Measurements from ENCODE around the gene PNLIP.

Gene PNLIP

DNA sequence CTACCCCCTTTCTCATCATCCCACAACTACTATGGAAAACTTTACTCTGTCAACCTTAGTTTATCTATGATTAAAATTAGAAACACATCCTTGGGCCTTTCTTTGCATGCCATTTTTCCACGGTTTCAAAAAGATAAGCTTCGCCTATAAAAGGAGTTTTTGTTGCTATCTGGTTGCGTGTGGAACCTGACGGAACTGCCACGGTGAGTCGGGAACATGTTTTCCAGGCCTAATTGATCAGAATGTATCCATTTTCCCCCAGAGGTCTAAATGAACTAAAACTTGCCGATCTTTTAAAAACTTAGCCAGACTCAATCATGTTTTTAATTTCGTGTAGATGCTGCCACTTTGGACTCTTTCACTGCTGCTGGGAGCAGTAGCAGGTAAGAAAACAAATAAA is at the start of gene PNLIP:
Gene PNLIP, plus strand, starts transcription at position 176 of the 400 bp plus-strand sequence. Its CDS starts 162 bp downstream, at position 338.
- DNase-seq: no peak
- in situ Hi-C loops (cut with HindIII; ENCODE audit: low pct_ligation_motif_present, low pct_unique_long_range_greater_than_20kb, low sequenced_read_pairs): no loop called here

DNA sequence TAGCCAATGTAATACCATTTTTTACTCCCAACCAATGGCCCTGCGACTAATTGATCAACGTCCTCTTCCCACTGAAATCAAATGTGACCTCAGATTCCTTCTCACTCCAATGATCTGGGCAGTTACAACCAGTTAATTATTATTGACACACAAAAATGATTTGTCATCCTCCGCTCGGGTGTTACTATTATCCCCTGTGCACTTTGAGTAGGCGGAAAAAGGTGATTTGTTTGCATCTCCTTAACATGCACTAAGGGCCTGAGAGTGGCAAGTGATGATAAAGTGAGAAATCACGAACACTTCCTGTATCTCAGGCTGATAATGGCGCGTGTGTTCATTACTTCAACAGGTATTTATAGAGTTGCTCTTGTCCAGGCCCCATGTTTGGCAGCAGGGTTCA is 40.9 kb upstream of the PNLIP start:
- in situ Hi-C loops (cut with HindIII; ENCODE audit: low pct_ligation_motif_present, low pct_unique_long_range_greater_than_20kb, low sequenced_read_pairs): no loop called here
- no peak for DNase-seq

DNA sequence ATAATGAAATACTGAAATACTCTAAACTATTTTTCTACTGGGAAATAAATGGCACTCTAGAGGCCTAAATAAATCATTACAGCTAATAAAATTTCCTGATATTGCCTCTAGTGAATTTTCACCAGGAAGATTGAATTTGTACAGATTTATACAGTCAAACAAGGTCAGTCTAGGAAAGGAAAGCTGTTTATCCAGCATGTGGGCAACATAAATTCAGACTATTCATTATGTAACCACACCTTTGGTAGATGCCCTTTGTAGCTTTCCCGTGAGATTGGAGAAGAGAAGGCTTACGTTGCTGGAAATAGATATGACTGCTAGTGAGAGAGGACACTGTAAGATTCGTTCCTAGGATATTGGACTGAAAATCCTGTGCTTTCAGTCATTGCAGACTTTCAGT is 35.2 kb upstream of the PNLIP start:
- in situ Hi-C loops (cut with HindIII; ENCODE audit: low pct_ligation_motif_present, low pct_unique_long_range_greater_than_20kb, low sequenced_read_pairs): no loop called here
- no peak for DNase-seq

DNA sequence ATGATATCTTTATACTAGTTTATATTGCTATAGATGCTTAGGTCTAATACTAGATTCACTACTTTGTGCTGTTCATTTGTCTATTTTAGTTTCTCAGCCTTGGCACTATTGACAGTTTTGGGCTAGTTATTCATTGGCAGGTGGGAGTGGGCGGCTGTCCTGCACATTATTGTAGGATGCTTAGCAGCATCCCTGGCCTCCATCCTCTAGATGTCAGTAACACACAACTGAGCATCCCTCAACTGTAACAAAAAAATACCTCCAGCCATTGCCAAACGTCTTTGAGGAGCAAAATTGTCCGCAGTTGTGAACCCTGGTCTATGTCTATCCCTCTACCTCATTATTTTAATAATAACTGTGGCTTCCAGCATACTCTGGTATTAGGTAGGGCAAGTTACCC is 34.4 kb upstream of the PNLIP start:
- DNase-seq: peak; percentile 9
- in situ Hi-C loops (cut with HindIII; ENCODE audit: low pct_ligation_motif_present, low pct_unique_long_range_greater_than_20kb, low sequenced_read_pairs): no loop called here

DNA sequence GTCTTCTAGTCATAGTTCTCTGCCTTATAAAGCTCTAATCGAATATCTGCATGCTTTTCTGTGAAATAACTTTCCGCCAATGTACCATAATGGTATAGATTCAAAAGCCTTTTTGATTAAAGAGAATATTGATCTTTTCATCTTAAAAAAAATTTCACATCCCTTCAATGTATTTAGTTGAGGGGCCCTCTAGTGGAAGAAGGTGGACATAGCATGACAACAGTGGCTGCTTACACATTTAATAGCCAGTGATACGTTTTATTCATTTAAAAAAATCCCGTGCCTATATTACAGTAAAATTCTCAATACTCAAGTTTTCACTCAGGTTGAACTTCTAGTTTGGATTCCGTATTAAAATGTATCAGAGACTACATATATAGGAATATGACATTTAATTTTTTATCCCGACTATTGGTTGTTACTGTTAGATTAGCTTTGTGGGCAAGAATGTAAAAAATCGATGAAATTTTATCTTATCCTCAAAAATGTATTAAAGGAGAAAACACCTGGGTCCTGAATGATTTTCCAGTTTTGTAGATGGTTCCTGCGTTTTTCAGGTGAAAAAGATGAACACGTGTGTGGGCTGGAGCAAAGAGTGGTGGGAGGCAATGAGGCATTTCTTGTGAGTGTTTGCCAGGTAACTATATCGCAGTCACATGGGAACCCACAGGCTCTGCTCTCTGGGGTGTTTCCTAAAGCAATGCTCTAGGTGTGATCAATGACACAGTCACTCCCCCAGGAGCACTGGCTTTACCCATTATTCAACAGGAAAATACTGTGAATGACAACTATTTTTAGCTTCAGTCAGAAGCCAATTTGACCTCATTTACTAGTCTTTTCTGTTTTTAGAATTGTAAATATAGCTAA is 24.1 kb upstream of the PNLIP start:
- DNase-seq: peak; percentile 61
- in situ Hi-C loops (cut with HindIII; ENCODE audit: low pct_ligation_motif_present, low pct_unique_long_range_greater_than_20kb, low sequenced_read_pairs): no loop called here

DNA sequence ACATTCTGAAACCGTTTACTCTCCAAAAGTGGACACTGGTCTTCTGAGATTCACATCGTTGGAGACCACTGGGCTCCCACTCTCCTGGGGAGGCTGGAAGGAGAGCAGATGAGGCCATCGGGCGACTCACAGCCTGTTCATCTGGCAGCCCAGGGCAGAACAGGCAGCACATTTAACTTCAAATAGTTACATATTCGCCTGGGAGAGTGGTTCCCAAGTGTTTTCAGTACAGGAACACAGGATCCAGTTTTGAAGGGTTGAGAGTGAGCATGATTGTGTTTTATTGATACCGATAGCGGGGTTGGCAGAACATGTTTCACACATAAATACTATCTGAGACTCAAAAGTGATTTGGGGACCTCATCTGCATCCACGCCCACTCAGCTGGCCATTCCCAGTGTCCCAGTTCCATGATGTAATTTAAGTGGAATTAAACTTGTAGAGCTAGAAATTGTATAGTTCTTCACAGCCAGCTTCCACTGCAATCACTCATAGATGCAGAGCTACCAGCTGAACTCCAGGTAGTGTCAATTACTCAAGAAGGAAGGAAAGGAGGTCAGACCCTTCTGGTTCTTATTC is 22.8 kb upstream of the PNLIP start:
- in situ Hi-C loops (cut with HindIII; ENCODE audit: low pct_ligation_motif_present, low pct_unique_long_range_greater_than_20kb, low sequenced_read_pairs): no loop called here

DNA sequence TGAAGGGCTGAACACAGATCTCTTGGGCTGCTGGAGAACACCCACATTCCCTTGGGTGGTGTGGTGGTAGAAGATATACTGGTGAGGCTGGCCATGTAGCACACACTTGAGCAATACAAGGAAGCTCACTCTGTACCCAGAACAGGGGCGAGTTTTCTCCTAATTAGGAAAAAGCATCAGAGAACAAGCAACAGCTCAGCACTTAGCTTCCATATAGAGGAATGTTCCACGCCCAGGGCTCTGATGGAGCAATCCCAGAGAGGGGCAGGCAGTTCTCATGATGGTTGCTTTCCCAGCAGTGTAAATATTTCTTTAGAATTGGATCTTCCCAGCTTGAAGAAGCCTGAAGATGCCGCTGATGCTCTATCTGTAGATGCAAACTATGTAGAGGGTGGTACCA is 21.0 kb upstream of the PNLIP start:
- in situ Hi-C loops (cut with HindIII; ENCODE audit: low pct_ligation_motif_present, low pct_unique_long_range_greater_than_20kb, low sequenced_read_pairs): no loop called here
- no peak for DNase-seq

More for the DNA sequence above, 22.8 kb upstream of the PNLIP start:
- DNase-seq: no peak

DNA sequence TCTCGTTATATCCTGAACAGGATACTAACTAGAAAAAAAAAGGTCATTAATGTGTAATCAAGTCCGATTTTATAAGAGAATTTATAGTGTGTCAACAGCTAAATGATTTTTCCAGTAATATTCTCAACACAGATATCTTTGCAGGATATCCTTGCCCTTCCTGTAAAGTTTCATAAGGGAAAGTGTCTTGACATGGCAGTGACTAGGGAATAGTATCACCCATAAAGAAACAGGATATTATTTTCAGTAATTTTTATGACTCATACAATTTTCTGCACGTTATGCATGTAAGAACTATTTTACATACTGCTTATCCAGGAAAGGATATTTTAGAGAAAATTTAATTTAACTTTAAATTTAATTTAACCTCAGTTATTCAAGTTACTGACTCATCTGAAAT is 19.5 kb upstream of the PNLIP start:
- DNase-seq: no peak
- in situ Hi-C loops (cut with HindIII; ENCODE audit: low pct_ligation_motif_present, low pct_unique_long_range_greater_than_20kb, low sequenced_read_pairs): no loop called here

DNA sequence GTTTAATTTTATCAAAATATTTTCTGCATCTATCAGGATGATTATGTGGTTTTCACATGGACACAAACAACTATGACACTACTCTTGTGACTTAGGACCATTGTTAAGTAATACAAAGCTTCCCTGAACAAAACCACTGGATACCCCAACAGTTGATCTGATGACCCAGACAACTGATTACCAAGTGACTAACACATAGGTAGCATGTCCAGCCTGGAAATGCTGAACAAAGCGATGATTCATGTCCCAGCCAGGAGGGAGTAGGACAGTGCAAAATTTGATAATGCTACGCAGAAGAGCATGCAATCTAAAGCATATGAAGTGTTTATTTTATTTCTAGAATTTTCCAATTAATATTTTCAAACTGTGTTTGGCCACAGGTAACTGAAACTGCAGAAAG is 8.9 kb upstream of the PNLIP start:
- in situ Hi-C loops (cut with HindIII; ENCODE audit: low pct_ligation_motif_present, low pct_unique_long_range_greater_than_20kb, low sequenced_read_pairs): no loop called here

DNA sequence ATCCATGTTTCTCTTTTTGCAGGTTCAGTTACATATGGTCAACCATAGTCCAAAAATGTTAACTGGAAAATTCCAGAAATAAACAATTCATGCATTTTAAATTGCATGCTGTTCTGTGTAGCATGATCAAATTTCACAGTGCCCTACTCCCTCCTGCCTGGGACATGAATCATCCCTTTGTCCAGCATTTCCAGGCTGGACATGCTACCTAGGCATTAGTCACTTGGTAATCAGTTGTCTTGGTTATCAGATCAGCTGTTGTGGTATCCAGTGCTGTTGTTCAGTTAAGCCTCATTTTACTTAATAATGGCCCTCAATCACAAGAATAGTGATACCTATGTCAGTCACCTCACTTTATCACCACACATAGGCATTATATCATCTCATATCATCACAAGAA is 7.3 kb upstream of the PNLIP start:
- in situ Hi-C loops (cut with HindIII; ENCODE audit: low pct_ligation_motif_present, low pct_unique_long_range_greater_than_20kb, low sequenced_read_pairs): no loop called here
- no peak for DNase-seq

More for the DNA sequence above, 8.9 kb upstream of the PNLIP start:
- DNase-seq: no peak

DNA sequence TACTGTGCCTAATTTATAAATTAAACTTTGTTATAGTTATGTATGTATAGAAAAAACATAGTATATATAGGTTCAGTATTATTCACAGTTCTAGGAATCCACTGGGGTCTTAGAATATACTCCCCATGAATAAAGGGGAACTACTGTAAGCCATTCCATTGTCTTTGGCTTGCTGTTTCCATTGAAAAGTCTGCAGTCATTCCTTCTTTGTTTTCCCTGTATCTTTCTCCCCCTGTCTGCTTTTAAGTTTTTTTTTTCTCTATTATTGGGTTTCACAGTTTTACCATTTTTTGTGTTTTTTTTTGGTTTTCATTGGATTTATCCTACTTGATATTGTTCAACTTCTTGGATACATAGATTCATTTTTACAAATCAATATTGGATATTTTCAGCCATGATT is 6.7 kb upstream of the PNLIP start:
- DNase-seq: no peak
- in situ Hi-C loops (cut with HindIII; ENCODE audit: low pct_ligation_motif_present, low pct_unique_long_range_greater_than_20kb, low sequenced_read_pairs): no loop called here

DNA sequence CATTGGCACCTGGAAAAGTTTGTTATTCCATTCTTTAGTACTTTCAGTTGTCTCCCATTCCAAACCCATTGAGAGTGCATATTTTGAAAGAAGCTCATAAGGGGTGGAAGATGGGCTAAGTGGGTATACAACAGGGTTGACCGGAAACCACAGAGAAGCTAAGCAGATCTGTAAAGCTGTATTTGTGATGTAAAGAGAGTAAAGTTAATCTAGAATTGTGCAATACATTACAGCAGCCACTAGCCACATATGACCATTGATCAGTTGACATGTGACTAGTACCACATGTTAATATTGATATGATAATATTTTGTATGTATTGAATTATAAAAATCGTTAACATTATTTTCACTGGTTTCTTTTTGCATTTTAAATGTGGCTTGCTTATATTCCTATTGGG is 4.9 kb upstream of the PNLIP start:
- DNase-seq: no peak
- in situ Hi-C loops (cut with HindIII; ENCODE audit: low pct_ligation_motif_present, low pct_unique_long_range_greater_than_20kb, low sequenced_read_pairs): no loop called here

DNA sequence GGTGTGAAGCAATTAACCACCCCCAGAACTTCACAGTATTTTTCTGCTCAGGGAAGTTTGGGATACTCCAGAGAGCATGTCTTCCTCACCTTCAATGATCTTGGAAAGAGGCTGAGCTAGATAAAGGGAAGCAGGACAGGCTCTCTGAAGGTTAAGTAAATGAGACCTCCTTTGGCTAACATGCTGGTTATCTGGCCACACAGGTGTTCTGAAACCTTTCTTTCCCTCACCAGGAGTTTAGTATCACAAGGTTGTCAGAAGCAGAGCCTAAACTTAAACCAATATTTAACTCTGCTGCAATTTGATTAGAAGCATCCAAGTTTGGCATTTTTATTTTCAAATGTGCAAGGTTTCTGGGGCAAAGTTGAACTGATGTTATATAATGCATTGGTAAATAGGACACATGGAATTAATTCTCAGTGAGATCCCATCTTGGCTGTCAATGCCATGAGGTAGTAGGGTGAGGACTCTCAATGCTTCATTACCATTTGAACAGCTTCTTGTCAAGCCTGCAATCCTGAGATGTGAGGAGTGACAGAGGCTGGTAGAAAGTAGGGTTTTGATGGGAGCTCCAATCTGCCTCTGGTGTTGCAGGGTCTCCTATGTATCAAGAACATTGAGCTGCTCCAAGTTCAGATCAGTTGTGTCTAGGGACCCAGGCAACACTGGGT is 3.6 kb upstream of the PNLIP start:
- in situ Hi-C loops (cut with HindIII; ENCODE audit: low pct_ligation_motif_present, low pct_unique_long_range_greater_than_20kb, low sequenced_read_pairs): no loop called here
- no peak for DNase-seq

DNA sequence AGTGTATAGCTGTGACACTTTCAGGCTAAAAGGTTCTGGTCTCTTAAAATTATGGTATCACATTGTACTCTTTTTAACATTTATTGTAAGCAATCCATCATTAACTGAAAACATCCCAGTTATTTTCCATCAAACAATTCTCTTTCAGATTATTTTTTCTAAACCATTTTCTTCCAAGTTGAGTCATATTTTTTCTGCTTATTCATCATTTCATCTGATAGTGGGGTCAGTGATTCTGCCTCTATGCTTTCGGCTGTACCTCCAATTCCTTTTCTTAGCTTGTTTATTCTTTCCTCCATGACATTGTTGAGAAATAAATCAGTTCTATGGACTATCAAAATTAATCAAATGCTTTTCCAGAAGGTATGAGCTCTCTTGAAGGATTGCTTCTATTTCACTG is 609 bp upstream of the PNLIP start:
- in situ Hi-C loops (cut with HindIII; ENCODE audit: low pct_ligation_motif_present, low pct_unique_long_range_greater_than_20kb, low sequenced_read_pairs): no loop called here
- DNase-seq: no peak

DNA sequence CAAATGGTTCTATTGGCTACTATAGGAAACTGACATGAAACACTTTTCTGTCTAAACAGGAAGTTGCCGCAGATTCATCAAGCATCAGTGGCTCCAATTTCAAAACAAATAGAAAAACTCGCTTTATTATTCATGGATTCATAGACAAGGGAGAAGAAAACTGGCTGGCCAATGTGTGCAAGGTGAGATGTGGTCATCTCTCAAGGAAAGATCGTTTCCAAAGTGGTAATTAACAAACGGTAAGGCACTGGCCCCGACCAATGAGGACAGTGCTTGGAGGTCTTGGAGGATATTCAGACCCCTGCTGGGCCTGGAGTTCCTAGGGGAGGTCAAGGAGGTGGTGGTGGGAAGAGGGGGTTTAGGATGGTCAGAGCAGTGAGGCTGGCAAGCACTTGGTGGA is 2.6 kb downstream of the PNLIP start:
- in situ Hi-C loops (cut with HindIII; ENCODE audit: low pct_ligation_motif_present, low pct_unique_long_range_greater_than_20kb, low sequenced_read_pairs): no loop called here
- no peak for DNase-seq

DNA sequence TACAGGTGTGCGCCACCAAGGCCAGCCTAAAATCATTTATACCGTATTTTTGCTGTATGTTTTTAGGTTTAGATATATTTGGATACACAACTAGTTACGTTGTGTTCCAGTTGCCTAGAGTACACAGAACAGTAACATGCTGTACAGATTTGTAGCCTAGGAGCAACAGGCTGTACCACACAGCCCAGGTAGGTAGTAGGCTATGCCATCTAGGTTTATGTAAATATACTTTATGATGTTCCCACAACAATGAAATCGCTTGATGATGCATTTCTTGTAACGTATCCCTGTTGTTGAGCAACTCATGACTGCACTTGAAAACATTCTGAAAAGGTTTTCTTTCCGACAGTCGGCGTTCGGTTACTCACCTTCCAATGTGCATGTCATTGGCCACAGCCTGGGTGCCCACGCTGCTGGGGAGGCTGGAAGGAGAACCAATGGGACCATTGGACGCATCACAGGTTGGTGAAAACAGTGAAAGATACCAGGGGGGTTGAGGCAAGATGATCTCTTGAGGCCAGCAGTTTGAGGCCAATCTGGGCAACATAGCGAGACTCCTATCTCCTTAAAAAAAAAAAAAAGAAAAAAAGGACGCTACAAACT is 7.7 kb downstream of the PNLIP start:
- in situ Hi-C loops (cut with HindIII; ENCODE audit: low pct_ligation_motif_present, low pct_unique_long_range_greater_than_20kb, low sequenced_read_pairs): no loop called here
- no peak for DNase-seq

DNA sequence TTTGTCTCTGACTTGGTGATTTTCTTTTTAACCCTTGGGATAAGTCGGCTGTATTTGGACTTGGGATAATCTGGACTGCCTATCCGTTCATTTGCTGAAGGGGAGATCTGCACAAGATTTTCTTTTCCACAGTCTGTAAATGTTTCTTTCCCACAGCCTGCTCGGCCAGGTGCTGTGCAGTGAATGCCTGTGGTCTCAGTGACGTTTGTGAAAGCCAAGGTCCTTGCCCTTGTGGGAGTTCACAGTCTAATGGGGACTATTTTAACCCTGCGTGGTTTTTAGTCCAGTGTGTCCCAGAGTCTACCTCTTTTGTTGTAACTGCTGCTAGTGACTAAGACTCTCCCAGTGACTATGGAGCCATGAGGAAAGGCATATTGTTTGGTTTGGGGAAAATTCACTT is 8.9 kb downstream of the PNLIP start:
- DNase-seq: no peak
- in situ Hi-C loops (cut with HindIII; ENCODE audit: low pct_ligation_motif_present, low pct_unique_long_range_greater_than_20kb, low sequenced_read_pairs): no loop called here

DNA sequence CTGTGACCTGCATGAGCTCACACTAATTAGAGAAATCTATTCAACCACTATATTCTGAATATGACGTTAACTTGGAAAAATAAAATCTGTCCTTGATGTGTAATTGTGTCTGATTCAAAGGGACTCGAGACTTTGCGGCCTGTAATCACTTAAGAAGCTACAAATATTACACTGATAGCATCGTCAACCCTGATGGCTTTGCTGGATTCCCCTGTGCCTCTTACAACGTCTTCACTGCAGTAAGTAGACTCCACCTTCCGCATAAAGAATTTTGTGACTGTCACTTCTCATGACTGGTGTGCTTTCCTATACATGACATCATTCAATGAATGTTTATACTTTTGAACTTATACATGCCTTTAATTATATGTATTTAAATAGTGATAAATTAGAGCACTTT is 10.1 kb downstream of the PNLIP start:
- in situ Hi-C loops (cut with HindIII; ENCODE audit: low pct_ligation_motif_present, low pct_unique_long_range_greater_than_20kb, low sequenced_read_pairs): no loop called here
- no peak for DNase-seq

DNA sequence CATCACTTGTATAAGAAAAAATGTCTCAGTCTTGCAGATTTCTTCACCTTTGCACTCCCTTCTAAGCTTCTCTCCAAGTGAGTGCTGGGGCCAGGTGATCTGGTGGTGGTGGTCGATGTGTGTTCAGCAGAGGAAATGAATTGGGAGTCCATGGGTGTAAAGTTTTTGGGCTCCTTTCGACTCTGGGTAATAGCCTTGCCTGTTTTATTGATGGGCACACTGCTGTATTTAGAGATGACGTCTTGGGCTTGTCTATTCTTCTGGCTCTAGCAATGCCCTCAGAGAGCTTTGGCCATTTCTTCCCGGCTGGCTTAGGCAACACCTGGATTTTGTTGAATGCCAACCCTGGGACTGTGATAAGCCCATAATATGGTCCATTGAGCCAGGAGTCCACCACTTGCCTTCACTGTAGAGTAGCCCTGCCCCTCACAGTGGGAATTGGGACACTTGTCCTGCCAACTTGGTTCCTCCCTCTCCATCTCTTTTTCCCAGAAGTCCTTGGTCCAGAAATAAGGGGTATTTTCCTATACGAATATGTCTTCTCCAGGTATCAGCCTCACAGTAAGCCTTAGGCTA is 11.7 kb downstream of the PNLIP start:
- no peak for DNase-seq
- in situ Hi-C loops (cut with HindIII; ENCODE audit: low pct_ligation_motif_present, low pct_unique_long_range_greater_than_20kb, low sequenced_read_pairs): no loop called here
